ENCODE measurements around the gene UAP1.

Gene UAP1

DNA sequence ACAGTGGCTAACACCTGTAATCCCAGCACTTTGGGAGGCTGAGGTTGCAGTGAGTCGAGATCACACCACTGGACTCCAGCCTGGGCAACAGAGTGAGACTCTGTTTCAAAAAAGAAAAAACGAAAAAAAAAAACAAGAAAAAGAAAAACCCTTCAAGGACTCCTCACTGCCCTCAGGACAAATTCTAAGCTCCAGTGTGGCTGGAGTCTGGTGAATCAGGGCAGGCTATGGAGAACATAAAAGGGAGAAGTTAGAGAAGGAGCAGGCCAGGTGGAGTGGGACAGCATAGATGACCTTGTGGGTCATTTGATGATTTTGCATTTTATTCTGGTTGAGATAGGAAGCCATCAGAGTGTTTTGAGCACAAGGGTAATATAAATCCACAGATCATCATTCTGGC, 12.5 kb upstream of the UAP1 start:
- no peak for TF ChIP-seq EP300 (IDR thresholded peaks at IDR 0.05; ENCODE audit: borderline replicate concordance)
- no peak for TF ChIP-seq CREB1 (IDR thresholded peaks at IDR 0.05; ENCODE audit: low read depth)
- TF ChIP-seq FOXM1 (IDR thresholded peaks at IDR 0.05; ENCODE audit: borderline replicate concordance, low read depth): no peak
- TF ChIP-seq, protein P1, sequence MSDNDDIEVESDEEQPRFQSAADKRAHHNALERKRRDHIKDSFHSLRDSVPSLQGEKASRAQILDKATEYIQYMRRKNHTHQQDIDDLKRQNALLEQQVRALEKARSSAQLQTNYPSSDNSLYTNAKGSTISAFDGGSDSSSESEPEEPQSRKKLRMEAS (IDR thresholded peaks at IDR 0.05): no peak
- TF ChIP-seq YY1 (IDR thresholded peaks at IDR 0.05; ENCODE audit: low read depth): no peak
- no peak for TF ChIP-seq TCF12 (IDR thresholded peaks at IDR 0.05; ENCODE audit: low read depth)
- no peak for TF ChIP-seq TAF1 (IDR thresholded peaks at IDR 0.05; ENCODE audit: low read depth)
- TF ChIP-seq, protein P2, sequence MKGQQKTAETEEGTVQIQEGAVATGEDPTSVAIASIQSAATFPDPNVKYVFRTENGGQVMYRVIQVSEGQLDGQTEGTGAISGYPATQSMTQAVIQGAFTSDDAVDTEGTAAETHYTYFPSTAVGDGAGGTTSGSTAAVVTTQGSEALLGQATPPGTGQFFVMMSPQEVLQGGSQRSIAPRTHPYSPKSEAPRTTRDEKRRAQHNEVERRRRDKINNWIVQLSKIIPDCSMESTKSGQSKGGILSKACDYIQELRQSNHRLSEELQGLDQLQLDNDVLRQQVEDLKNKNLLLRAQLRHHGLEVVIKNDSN (IDR thresholded peaks at IDR 0.05): no peak
- TF ChIP-seq ZBTB7A (IDR thresholded peaks at IDR 0.05; ENCODE audit: low read depth): no peak
- TF ChIP-seq TEAD4 (IDR thresholded peaks at IDR 0.05): no peak
- TF ChIP-seq CEBPB (IDR thresholded peaks at IDR 0.05): no peak
- no peak for TF ChIP-seq NFIC (IDR thresholded peaks at IDR 0.05)
- TF ChIP-seq EGR1 (IDR thresholded peaks at IDR 0.05): no peak
- TF ChIP-seq, protein P3, sequence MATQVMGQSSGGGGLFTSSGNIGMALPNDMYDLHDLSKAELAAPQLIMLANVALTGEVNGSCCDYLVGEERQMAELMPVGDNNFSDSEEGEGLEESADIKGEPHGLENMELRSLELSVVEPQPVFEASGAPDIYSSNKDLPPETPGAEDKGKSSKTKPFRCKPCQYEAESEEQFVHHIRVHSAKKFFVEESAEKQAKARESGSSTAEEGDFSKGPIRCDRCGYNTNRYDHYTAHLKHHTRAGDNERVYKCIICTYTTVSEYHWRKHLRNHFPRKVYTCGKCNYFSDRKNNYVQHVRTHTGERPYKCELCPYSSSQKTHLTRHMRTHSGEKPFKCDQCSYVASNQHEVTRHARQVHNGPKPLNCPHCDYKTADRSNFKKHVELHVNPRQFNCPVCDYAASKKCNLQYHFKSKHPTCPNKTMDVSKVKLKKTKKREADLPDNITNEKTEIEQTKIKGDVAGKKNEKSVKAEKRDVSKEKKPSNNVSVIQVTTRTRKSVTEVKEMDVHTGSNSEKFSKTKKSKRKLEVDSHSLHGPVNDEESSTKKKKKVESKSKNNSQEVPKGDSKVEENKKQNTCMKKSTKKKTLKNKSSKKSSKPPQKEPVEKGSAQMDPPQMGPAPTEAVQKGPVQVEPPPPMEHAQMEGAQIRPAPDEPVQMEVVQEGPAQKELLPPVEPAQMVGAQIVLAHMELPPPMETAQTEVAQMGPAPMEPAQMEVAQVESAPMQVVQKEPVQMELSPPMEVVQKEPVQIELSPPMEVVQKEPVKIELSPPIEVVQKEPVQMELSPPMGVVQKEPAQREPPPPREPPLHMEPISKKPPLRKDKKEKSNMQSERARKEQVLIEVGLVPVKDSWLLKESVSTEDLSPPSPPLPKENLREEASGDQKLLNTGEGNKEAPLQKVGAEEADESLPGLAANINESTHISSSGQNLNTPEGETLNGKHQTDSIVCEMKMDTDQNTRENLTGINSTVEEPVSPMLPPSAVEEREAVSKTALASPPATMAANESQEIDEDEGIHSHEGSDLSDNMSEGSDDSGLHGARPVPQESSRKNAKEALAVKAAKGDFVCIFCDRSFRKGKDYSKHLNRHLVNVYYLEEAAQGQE (IDR thresholded peaks at IDR 0.05; ENCODE audit: low read depth): no peak
- TF ChIP-seq RAD21 (IDR thresholded peaks at IDR 0.05; ENCODE audit: low read depth): no peak

DNA sequence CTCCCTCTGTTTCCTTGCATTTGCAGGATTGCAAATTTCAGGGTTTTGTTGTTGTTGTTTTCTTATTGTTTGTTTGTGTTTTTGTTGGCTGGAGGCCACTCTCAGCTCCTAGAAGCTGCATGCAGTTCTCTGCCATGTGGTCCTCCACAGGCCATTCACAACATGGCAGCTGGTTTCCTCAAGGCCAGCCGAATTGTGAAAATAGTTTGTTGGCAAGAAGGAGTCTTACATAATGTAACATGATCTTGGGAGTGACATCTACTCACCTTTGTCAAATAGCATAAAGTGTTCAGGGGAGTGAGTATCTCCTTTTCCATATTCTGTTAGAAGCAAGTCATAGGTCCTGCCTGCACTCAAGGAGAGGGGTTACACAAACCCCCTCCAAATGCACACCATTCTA, 10.6 kb upstream of the UAP1 start:
- TF ChIP-seq, protein P3 (IDR thresholded peaks at IDR 0.05; ENCODE audit: low read depth): no peak
- TF ChIP-seq RAD21 (IDR thresholded peaks at IDR 0.05; ENCODE audit: low read depth) (no peak), EP300 (IDR thresholded peaks at IDR 0.05; ENCODE audit: borderline replicate concordance) (no peak), FOXM1 (IDR thresholded peaks at IDR 0.05; ENCODE audit: borderline replicate concordance, low read depth) (no peak), ZBTB7A (IDR thresholded peaks at IDR 0.05; ENCODE audit: low read depth) (no peak), CEBPB (IDR thresholded peaks at IDR 0.05) (no peak), CREB1 (IDR thresholded peaks at IDR 0.05; ENCODE audit: low read depth) (no peak), TCF12 (IDR thresholded peaks at IDR 0.05; ENCODE audit: low read depth) (no peak), YY1 (IDR thresholded peaks at IDR 0.05; ENCODE audit: low read depth) (no peak), TEAD4 (IDR thresholded peaks at IDR 0.05) (no peak), EGR1 (IDR thresholded peaks at IDR 0.05) (no peak), TAF1 (IDR thresholded peaks at IDR 0.05; ENCODE audit: low read depth) (no peak)
- TF ChIP-seq, protein P2 (IDR thresholded peaks at IDR 0.05): no peak
- TF ChIP-seq, protein P1 (IDR thresholded peaks at IDR 0.05): no peak

DNA sequence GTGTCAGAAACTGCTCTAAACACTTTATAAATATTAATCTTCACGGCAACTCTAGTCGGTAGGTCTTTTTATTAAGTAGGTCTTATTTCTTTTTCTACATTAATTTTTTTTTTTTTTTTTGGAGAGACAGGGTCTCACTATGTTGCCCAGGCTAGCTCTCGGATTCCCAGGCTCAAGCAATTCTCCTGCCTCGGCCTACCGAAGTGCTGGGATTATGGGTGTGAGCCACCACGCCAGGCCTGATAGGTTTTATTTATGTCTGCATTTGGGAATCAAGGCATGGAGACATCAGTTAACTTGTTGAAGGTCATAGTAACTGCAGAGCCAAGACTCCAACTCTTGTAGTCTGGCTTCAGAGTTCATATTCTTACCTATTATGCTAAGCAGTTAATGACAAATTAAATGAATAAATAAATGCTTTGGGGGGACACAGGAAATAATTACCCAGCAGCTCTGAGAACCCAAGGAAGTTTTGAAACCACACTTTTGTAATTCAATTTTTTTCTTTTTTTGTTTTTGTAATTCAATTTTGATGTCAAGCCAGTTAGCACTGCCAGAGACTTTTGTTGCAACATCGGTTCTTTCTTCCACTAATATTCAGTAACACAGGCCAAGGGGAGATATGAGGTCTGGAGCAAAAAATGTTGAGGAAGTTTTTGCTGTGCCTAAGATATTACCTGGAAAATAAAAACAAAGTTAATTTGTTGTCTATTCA, 9.4 kb upstream of the UAP1 start:
- TF ChIP-seq ZBTB7A (IDR thresholded peaks at IDR 0.05; ENCODE audit: low read depth) (no peak), TAF1 (IDR thresholded peaks at IDR 0.05; ENCODE audit: low read depth) (no peak), FOXM1 (IDR thresholded peaks at IDR 0.05; ENCODE audit: borderline replicate concordance, low read depth) (no peak), CEBPB (IDR thresholded peaks at IDR 0.05) (no peak), YY1 (IDR thresholded peaks at IDR 0.05; ENCODE audit: low read depth) (no peak), NFIC (IDR thresholded peaks at IDR 0.05) (no peak), EGR1 (IDR thresholded peaks at IDR 0.05) (no peak), TCF12 (IDR thresholded peaks at IDR 0.05; ENCODE audit: low read depth) (no peak), CREB1 (IDR thresholded peaks at IDR 0.05; ENCODE audit: low read depth) (no peak), RAD21 (IDR thresholded peaks at IDR 0.05; ENCODE audit: low read depth) (no peak), EP300 (IDR thresholded peaks at IDR 0.05; ENCODE audit: borderline replicate concordance) (no peak), TEAD4 (IDR thresholded peaks at IDR 0.05) (no peak)
- TF ChIP-seq, protein P1 (IDR thresholded peaks at IDR 0.05): no peak
- TF ChIP-seq, protein P2 (IDR thresholded peaks at IDR 0.05): no peak
- TF ChIP-seq, protein P3 (IDR thresholded peaks at IDR 0.05; ENCODE audit: low read depth): no peak

Data from Ishikawa (cell line).